HG02943 (cell line): ENCODE measurements around the gene B3GNT9.
A peak's percentile ranks its signal among the peaks of the same experiment; 100 is the strongest.

Experiments used
- ATAC-seq: cut with Tn5 transposase; IDR thresholded peaks from one replicate; pipeline ENCODE4 v1.9.1; 2021; ENCODE audit warnings: mild to moderate bottlenecking, low read depth, moderate library complexity; ENCODE audit not compliant: unreplicated experiment

B3GNT9 gene, protein sequence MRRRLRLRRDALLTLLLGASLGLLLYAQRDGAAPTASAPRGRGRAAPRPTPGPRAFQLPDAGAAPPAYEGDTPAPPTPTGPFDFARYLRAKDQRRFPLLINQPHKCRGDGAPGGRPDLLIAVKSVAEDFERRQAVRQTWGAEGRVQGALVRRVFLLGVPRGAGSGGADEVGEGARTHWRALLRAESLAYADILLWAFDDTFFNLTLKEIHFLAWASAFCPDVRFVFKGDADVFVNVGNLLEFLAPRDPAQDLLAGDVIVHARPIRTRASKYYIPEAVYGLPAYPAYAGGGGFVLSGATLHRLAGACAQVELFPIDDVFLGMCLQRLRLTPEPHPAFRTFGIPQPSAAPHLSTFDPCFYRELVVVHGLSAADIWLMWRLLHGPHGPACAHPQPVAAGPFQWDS

GRCh38 chr16:67150833-67151396 is at the start of gene B3GNT9:
Gene B3GNT9 (minus strand): TSS chr16:67150998. CDS start chr16:67150485, 513 bp downstream.
- ATAC-seq: no peak

DNA sequence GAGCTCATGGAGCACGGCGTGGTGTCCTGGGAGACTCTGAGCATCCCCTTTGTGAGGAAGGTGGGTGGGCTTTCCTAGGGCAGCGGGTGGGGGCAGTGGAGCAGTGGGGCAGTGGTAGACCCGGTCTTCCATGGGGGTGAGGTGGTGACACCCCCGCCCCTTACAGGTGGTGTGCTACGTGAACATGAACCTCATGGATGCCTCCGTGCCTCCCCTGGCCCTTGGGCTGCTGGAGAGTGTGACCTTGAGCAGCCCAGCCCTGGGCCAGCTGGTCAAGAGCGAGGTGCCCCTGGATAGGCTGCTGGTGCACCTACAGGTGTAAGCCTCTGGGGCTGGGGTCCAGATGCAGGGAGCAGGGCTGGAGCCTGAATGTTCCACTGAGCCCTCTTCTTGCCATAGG is 49.7 kb upstream of the B3GNT9 start:
- ATAC-seq: no peak

DNA sequence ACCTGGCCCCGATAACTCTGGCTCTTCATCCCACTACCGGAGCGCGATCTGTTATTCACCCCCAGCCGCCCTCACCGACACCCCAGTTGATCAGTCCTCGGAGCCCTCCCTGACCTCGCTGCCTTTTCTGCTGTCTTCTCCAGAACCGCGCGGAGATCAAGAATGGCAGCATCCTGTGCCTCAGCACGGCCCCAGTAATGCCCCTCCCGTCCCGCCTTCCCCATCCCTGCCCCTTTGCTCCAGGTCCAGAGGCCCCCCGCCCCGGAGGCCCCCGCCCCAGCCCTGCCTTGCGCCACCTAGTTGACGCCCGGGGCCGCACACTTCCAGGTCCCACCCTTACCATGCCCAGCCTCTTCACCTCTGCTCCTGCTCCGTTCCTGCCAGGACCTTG is 49.0 kb upstream of the B3GNT9 start:
- ATAC-seq: no peak

DNA sequence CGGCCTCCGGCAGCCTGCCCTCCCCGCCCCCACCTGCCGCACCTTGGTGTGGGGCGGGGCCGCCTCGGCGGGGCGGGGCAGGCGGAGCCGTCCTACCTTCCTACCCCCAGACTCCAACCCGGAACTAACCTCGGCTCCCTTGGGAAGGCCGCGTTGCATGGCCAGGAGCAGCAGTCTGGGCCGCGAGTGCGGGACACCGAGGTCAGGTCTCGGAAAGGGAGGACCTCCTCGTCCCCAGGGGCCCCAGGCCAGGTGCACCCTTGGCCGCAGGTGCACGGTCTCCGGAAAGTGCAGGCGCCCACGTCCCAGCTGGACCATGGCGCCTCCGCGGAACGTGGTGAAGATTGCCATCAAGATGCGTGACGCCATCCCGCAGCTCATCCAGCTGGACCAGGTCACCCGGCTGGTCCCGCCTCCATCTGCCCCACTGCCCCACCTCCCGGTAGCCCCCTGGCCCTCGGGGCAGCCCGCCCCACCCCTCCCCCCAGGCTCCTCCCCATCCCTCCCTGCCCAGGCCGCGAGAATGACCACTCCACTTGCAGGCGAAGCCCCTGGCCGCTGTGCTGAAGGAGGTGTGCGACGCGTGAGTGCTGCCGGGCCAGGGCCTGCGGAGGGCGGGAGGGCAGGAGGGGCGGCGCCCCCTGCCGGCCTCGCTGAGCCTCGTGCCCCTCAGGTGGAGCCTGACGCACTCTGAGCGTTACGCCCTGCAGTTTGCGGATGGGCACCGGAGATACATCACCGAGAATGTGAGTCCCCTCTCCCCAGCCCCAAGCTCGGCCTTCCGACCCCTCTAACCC is 48.4 kb upstream of the B3GNT9 start, which contains the start of gene ELMO3:
Gene ELMO3 (plus strand): TSS at position 121 of the 797 bp plus-strand sequence. CDS start 196 bp downstream, at position 317.
- ATAC-seq: no peak

DNA sequence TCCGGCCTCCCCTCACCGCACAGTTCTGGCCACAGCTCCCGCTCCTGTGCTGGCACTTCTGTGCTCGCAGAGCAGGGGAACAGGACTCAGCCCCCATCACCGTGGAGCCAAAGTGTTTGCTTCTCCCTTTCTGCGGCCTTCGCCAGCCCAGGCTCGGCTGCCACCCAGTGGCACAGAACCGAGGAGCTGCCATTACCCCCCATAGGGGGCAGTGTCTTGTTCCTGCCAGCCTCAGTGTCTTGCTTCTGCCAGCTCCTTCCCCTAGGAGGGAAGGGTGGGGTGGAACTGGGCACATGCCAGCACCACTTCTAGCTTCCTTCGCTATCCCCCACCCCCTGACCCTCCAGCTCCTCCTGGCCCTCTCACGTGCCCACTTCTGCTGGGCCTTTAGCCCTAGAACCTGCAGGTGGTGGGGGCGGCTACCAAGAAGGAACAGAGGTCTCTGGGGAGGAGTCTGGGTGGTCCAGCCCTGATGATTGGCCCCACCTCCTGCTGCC is 47.5 kb upstream of the B3GNT9 start:
- ATAC-seq: no peak

DNA sequence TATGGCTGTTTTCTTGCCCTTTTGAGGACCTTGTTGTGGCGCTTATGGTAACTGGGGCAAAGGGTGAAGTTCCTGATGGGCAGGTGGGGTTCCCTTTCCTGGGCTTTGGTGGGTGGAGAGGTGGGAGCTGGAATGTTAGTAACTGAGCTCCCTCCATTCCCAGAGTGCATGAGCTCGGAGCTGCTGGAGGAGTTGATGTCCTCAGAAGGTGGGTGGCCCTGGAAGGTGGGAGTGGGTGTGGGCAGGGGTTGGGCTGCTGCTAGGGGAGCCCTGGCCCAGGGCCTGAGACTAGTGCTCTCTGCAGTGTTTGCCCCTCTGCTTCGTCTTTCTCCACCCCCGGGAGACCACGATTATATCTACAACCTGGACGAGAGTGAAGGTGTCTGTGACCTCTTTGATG is 46.9 kb upstream of the B3GNT9 start:
- no peak for ATAC-seq

- no peak for ATAC-seq
Measured at GRCh38 chr16:67196881-67197280, 46.1 kb upstream of the B3GNT9 start.

DNA sequence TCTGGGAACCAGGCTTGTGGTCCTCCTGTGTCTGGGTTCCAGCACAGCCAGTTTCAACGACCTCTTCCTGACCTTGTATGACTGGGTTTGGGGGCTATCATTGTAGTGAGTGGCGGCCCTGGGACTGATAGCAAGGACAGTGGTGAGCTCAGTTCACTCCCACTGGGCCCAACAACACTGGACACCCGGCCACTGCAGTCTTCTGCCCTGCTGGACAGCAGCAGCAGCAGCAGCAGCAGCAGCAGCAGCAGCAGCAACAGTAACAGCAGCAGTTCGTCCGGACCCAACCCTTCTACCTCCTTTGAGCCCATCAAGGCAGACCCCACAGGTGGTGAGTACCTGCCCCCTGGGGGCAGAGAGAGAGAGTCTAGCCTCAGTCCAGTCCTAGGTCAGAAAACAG is 44.9 kb upstream of the B3GNT9 start:
- no peak for ATAC-seq

DNA sequence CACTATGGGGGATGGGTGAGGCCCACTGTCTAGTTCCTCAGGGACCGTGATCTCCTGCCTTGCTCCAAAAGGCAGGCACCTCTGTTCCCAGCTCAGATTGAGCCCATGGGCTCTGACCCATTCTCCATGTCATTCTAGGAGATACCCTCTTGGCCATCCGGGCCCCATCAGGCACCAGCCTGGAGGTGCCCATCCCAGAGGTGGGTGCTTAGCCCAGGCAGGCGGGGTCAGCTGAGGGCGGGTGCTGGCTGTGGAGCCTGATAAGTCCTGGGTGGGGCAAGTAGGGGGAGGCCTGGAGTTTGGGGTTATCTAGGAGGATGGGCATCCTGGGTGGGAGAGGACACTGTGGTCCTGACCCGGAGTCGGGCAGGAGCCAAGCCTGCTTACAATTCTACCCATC is 43.5 kb upstream of the B3GNT9 start:
- no peak for ATAC-seq

GRCh38 chr16:67193536-67193935 is 42.7 kb upstream of the B3GNT9 start:
- ATAC-seq: no peak

GRCh38 chr16:67192781-67193361 is 42.1 kb upstream of the B3GNT9 start:
- no peak for ATAC-seq

DNA sequence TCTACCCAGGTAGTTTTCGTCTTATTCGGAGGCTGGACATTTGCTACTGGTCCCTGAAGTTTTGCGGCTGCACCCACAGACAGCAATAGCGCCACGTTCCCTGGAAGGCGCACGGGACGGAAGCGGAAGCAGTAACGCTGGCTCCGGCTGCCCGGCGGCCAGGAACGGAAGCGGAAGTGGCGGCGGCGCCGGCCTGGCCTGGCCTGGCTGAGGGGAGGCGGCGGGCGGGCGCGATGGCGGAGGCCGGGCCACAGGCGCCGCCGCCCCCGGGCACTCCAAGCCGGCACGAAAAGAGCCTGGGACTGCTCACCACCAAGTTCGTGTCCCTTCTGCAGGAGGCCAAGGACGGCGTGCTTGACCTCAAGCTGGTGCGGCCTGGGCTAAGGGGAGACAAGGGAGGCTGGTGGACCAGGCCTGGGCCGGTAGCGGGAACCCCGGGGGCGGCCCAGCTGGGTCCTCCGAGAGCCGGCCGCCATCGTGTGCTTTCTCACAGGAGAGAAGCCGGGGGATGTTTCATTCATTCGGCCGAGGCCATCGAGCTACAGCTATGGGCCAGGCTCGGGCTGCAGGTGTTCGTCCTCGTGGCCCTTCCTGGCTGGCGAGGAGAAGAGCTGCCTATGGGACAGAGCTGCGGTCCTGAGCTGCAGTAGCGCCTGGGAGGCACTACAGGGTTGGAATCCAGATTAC is 41.3 kb upstream of the B3GNT9 start, which contains the start of gene E2F4:
Gene E2F4 (plus strand): TSS at position 161 of the 687 bp plus-strand sequence. CDS start 73 bp downstream, at position 234.
- peak; percentile 79 for ATAC-seq

DNA sequence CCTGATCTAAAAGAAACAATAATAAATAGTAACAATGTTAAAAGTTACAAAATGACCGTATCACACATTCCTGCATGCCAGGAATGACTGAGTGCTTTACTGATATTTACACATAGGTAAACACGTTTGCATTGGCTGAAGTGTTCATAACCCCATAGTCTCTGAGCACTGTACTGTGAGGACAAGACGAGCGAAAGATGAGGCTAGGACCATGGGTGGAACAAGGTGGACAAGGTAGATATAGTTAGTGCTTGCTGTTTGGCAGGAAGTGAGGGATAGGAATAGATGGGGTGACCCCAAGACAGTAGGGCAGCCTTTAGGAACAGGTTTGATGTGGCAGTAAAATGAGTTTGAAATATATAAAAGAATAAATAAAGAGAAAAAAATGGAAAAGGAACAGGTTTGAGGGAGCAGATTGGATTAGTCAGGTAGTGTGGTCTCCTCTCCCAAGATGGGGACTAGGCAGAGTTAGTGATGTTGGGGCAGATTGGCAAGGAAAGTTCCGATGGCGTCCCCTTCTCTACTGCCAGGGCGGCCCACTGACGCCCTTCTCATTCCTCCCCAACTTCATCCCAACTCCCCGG is 40.7 kb upstream of the B3GNT9 start:
- peak; percentile 8 for ATAC-seq

- ATAC-seq: no peak
Measured at GRCh38 chr16:67190448-67191399, 39.9 kb upstream of the B3GNT9 start.

- no peak for ATAC-seq
Measured at GRCh38 chr16:67190041-67190440, 39.2 kb upstream of the B3GNT9 start, which contains the start of gene EXOC3L1. Gene EXOC3L1 (minus strand): TSS chr16:67190136. CDS start chr16:67189676, 460 bp downstream.

DNA sequence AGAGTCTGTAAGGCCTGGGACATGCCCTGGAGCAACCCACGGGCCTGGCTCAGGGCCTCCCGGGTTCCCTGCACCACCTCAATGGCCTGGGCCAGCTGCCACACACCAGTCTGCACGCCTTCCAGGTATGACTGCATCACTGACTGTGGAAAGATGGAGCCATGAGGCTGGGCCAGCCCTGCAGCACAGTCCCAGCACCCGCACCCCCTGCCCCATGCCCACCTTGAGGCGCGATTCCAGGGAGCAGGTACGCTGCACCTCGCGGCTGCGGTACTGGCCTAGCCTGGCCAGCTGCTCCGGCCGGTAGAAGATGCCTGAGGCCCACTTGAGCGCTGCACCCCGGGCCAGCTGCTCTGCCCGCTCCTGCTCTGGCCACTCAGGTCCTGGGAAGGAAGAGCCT is 38.0 kb upstream of the B3GNT9 start:
- ATAC-seq: no peak

GRCh38 chr16:67188323-67188722 is 37.5 kb upstream of the B3GNT9 start:
- ATAC-seq: no peak

GRCh38 chr16:67187175-67187890 is 36.5 kb upstream of the B3GNT9 start:
- no peak for ATAC-seq
